ENCODE results near the gene CAMK1.

CAMK1 gene

DNA sequence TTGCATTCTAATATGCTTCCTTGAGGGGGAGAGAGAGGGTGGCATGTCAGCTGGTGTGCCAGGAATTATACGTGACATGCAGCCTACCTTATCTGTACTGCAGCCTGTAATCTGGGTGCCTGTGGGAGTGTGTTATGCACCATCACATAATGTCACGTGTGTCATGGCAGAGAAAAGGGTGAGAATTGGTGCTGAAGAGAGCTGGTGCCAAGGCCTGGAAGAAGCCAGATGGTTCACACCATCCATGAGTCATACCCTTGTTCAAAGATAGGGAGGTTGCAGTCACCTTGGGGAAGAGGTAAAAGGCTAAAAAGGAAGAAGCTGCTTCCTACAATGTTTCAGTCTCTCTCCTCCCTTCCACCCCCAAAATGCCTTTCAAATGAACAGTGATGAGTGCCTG, 32.9 kb downstream of the CAMK1 start:
- no peak for DNase-seq (ENCODE audit: low read depth)

DNA sequence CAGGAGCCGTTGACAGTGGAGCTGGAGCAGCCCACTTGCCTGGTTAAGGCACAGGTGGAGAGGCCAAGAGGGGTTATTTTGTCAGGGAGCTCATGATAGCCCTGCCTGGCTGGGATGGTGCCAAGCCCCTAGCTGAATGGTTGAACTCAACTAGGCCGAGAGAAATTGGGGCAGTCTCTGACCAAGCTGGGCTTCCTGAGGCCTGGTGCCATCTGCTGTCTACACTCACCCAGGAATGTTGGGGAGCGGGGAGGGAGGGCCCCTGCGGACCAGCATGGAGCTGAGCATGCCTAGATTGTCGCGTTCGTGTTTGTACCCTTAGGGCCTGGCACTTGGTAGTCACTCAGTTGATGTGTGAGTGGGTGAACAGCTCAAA, 37.0 kb downstream of the CAMK1 start:
- DNase-seq (ENCODE audit: low read depth) = no peak

DNA sequence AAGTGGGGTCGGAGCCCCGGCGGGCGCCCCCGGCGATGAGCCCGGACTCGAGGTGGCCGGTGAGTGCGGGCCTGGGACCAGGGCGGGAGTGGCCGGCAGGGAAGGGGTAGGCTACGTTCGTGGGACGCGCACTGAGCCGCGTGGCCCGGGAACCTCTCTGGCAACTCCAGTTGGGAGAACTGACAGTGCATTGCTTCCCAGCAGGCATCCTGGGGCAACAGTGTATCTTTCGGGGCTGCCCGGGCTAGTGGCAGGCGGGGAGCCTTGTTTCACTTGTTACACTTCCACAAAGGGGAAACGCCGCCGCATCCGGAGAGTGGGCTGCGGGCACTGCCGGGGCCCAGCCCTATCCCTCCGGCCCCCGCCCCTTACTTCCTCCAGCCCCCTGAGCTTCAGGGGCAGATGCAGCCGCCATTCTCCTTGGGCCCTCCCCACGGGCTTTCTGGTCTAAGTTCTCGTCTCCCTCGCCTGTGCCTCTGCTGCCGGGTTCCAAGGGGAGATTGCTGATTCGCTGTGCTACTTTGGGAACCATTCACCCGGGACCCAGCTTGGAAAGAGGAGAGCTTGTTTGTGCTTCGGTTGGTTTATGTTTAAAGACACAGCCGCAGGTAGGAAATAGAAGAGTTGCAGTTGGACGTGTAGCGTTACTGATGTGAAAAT, 37.5 kb downstream of the CAMK1 start:
- peak; percentile 25 for DNase-seq (ENCODE audit: low read depth)

DNA sequence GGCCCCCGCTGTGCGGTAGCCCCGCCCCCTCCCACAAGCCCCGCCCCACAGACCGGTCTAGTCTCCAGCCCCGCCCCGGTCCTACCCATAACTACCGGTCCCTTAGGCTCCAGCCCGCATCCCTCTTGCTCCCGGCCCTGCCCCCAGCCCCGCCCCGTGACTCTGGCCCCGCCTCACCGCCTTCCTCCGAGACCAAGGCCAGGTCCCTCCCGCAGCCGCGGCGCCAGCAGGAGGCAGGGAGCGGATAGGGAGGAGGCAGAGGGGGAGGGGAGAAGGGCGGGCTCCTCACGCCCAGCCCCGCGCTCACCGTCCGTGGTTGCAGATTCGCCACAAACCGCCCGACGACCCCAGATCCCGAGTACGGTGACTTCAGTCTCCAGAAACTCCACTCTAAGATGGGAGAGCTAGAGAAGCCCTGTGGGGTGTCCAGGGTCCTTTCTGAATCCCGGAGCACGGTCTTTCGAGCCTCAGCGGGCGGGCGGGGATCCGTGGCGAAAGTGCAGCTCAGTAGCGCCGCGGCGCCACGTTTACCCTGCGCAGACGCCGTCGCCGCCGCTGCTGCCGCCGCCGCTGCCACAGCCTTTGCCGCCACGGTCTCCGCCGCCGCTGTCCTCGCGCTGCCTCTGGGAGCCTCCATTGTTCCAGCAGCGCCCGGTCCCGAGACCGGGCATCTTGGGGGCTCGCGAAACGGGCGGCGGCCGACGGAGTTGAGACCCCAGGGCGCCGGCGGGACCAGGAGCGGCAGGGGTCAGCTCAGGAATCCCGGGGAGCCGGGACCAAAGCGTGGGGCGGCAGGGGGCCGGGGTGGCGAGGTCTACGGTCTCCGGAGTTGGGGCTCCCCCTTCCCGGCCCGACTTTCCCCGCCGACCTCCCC, 38.3 kb downstream of the CAMK1 start, which contains the start of gene BRPF1:
Gene BRPF1, plus strand, starts transcription at position 530 of the 874 bp plus-strand sequence. CDS start 2,406 bp downstream, outside the sequence.
- peak; percentile 98 for DNase-seq (ENCODE audit: low read depth)

DNA sequence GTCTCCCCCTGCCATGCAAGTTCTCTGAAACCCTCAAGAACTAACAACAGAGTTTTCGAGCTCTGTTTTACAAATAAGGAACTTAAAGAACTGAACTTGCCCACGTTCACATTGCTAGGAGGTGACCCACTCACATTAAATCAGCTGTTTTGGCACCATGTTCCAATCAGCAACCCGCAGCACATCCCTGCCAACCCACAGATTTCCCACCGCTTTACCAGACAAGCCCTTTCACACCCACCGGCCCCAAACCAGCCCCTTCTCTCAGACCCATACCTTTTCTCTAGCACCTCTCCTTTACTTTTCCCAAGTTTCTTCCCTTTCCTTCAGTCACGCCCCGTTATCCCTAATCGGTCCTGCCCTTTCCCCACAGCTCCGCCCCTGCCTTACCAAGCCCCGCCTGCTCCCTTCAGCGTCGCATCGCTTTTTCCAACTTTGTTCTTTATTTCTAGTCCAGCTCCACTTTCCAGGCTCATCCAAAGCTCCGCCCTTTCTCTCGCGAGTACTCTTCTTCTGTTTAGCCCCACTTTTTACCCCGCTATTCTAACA, 39.0 kb downstream of the CAMK1 start:
- no peak for DNase-seq (ENCODE audit: low read depth)

DNA sequence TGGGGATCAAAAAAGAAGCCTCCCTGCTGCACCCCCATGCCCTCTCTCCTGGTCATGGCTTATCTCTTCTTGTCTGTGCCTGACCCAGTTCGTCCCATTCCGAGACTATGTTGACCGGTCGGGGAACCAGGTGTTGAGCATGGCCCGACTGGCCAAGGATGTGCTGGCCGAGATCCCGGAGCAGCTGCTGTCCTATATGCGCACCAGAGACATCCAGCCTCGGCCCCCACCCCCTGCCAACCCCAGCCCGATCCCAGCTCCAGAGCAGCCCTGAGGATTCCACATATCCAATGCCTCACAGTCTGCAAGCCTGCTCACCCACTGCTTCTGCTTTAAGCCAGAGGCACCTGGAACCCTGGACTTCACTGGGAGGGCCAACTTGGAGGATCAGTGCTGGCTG, 40.3 kb downstream of the CAMK1 start:
- DNase-seq (ENCODE audit: low read depth) = no peak

DNA sequence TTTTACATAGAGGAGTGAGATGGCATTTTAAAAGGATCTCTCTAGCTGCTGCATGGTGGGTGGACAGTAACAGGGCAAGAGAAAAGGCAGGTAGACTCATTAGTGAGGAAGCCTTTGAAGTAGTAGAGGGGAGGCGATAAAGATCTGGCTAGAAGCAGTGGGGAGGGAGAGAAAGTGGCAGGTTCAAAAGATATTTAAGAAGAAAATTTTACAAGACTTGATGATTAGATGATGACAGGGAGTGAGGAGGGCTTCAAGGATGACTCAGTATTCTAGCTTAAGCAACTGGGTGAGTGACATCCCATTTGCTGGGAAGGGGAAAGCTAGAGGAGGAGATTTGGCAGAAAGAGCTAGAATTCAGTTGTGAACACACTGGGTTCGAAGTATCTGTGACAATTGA, 42.0 kb downstream of the CAMK1 start:
- DNase-seq (ENCODE audit: low read depth) = no peak

DNA sequence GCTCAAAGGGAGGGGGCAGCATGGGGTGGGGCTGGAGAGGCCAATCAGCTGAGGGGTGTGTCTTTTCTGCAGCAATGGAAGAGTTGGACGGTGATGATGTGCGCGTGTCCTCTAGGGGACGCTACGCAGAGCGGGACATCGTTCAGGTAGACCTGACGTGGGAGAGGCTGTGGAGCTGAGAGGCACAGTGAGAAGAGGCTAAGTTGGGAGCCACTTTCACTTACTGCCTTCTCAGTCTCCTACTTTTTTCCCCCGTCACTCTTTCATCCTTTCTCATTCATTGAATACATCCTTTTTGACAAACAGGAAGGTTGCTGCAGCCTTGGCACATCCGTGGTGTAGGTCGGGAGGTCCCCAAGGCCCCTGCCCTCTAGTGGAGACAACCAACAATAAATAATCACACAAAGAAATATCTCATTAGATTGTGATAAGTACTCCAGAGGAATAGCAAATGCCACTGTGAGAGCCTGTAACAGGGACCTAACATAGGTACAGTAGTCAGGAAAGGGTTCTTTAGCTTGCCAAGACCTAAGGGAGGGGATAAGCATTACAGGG, 42.6 kb downstream of the CAMK1 start:
- peak; percentile 38 for DNase-seq (ENCODE audit: low read depth)

DNA sequence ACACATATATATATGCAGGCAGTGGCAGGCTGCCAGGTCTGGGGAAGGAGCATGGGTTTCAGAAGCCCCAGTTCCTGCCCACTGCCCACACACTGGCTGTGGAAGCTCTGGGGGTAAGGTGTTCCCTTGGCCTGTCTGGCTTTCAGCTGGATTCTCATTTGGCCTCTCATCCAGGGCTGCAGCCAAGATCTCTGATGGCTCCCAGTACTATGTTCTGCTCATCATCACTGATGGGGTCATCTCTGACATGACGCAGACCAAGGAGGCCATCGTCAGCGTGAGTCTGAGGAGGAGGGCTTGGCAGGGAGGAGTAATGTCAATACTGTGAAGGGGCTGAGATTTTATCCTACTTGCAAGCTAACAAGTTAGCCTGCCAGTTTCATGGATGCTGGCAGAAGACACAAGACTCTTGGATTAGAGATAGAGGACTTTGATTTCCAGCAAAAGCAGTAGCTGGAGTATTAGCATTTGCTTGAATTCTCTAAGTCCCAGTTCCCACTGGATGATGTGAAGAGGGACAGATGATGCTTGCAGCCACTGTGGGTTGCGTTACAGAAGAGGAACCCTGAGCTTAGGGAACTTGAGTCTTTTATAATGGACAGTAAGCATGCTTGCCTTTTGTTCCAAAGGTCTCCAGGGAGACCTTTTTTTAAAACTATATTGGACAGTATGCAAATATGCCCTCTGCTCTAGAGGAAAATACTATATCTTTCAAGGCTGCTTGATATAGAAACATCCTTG, 43.8 kb downstream of the CAMK1 start:
- DNase-seq (ENCODE audit: low read depth) = no peak

DNA sequence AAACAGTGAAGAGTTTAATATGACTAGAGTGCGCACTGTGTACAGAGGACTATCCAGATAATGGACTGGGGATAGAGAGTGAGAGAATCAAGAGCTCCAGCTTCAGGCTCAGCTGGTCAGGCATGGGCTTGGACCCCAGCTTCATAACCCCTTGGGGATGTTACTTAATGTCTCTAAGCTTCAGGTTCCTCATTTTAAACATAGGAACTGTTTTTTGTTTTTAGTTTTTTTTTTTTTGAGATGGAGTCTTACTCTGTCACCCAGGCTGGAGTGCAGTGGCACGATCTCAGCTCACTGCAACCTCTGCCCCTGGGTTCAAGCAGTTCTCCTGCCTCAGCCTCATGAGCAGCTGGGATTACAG, 48.1 kb downstream of the CAMK1 start:
- no peak for DNase-seq (ENCODE audit: low read depth)

DNA sequence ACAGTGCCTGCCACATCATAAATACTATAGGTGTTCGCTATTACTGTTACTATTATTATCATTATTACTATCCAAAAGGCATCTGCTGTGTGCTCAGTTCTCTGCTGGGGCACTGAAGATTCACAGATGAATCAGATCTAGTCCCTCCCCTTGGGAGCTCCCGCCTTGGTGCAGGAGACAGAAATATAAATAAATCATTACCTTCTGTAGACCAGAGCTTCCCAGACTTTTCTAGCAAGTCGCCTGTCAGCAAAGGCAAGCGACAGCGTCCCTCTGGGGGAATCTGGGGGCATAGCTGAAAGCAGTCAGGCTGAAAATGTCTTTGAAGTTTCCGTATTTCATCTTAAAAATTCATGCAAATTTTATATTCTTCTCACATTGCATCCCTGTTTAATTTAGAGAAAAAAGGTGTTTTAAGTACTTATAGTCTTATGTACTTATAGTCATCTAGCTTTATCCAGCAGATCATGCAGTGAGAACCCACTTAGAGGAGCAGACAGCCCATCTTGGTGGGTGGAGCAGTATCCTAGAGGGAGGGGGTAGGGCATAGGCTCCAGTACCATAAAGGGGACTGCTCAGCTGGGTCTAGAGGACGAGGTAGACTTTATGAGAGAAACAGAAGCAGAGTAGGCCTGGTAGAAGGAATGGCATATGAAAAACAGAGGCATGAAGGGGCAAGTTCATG, 48.6 kb downstream of the CAMK1 start:
- DNase-seq (ENCODE audit: low read depth) = no peak

DNA sequence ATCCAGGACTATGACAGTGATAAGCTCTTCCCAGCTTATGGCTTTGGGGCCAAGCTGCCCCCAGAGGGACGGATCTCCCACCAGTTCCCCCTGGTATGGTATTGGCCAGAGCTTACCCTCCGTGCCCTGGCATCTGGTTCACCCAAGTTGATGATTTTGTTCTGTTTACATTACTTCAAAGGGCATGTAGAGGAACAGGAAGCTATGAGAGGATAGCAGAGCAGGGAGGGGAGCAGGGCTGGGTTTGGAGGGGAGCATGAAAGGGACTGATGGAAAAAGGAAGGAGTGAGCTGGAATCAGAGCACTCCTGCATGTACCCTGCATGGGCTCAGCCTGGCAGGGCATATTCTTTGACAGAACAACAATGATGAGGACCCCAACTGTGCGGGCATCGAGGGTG, 51.6 kb downstream of the CAMK1 start:
- no peak for DNase-seq (ENCODE audit: low read depth)

DNA sequence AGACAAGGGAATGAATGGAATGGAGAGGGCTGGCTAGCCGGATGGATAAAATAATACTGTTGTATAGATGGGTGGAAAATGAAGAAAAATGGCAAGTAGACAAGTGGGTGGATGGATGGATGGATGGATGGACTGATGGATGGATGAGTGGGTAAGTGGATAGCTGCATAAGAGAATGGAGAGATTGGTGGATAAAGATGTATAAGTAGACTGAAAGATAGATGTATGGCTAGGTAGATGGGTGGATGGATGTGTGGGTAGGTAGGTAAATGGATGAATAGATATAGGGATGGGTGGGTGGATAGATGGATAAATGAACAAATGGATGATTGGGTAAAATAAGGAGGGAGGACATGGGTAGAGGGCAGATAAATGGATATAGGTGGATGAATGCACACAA, 52.2 kb downstream of the CAMK1 start:
- DNase-seq (ENCODE audit: low read depth) = no peak

DNA sequence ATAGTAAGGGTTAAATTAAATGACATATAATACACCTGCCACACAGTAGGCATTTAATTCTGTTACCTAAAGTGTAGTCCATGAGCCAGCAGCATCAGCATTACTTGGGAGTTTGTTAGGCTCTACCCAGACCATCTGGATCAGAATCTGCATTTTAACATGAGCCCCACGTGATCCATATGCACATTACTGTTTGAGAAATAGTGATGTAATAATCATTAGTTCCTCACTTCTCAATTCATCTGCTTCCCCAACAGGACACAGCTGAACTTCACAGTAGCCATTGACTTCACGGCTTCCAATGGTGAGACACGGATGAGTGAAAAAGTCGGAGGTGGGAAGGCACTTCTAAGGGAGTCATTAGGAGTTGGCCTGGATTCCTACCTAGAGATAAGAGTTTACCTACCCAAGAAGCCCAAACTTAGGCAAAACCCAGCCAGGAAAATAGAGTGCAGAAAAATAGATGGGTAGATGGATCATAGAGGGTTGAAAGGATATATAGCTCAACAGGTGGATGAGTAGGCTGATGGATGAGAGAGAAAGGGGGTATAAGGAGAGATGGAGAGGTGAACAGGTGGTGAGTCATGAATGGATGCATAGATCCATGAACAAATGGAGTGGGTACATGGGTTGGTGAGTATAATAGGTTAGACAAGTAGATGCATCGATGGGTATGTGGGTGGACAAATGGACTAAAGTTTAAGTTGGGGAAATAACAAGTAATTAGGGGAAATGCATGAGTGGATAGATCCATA, 52.8 kb downstream of the CAMK1 start:
- DNase-seq (ENCODE audit: low read depth) = no peak

DNA sequence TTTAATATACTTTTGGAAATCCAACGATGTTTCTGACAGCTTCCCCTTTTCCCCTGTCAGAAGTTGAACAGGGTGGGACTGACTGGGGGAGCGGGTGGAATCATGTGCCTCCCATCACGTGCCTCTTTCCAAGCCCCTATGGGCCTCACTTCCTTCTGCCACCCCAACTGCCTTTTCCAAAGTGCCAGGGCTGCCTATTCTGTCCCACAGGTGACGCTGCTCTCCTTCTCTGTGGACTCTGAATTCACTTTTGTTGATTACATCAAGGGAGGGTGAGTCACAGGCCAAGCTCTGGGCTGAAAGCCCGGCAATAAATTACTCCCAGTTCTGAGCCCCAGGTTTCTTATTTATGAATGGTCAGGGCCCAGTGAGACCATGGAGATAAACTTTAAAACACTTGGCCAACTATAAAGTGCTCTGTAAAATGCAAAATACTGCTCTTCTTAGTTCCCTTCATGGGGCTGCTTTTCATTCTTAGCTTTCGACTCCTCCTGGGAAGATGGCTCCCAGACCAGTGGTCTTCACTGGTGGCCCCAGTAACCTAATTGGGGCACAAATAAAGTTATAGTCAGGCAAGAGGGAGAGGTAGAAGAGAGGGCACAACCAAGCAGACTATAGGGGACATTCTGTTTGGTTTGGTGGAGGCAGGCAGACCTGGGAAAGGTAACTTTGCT, 53.8 kb downstream of the CAMK1 start:
- no peak for DNase-seq (ENCODE audit: low read depth)

DNA sequence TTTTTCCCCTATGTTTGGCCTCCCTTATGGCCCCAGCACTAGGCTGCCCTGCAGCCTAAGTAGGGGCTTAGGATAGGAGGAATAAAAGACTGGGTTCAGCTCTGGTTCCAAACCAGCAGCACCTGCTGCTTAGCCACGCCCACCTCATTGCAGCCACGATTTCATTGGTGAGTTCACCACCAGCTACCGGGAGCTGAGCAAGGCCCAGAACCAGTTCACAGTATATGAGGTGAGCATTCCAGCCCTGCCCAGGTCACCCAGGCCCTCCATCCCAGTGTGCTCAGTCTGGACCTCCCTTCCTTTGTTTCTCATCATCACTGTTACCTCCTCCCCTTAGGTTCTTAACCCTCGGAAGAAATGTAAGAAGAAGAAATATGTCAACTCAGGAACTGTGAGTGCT, 54.6 kb downstream of the CAMK1 start:
- no peak for DNase-seq (ENCODE audit: low read depth)

DNA sequence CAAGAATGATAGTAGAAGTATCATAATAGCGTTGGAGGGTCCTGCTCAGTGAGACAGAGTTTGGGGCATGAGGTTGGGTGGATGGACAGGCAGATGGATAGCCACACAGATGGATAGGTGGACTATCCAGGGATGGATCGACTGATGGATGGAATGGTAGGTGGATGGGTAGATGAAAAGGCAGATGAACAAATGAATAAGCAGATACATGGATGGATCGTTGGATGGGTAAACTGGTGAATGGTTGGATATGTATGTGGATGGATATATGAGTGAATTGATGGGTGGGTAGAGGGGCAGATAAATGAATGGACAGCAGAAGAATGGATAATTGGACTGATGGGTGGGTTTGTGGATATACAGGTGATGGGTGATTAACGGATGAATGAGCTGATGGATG, 56.6 kb downstream of the CAMK1 start:
- no peak for DNase-seq (ENCODE audit: low read depth)

DNA sequence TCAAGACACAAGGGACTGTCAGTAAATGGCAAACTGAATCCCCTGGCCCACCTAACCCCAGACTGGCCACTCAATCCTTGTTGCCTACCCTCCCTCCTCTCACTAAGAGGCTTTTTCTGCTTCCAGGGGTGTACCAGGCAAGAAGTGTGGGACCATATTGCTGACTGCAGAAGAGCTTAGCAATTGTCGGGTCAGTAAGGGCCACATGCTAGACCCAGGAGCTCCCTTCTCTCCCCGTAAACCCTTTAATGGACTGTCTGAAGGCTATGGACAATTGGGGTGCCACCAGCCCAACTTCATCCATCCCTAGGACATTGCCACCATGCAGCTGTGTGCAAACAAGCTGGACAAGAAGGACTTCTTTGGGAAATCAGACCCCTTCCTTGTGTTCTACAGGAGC, 57.3 kb downstream of the CAMK1 start:
- no peak for DNase-seq (ENCODE audit: low read depth)

DNA sequence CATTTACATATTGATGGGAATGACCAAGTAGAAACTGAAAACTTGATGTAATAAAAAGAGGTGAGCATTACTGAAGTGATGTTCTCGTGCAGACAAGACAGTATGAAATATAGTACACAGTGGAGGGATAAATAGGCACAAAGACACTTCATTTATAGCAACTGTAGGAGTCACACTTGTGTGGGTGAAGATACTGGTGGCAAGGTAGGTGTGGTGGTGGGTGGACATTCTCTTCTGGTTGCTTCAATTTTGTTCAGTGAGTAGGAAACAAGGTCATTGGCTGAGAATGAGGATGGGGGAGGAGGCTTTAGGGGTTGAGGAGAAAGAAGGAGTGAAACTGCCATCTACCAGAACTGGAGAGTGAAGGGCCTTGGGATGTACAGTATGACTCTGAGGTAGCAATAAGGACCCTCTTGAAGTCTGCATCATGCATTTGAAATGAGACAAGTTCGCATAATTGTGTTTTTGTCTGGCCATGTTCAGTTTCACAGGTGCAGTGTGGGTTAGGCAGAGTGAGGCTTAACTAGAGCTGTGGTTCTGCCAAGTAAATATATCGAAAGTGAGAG, 59.5 kb downstream of the CAMK1 start:
- DNase-seq (ENCODE audit: low read depth) = no peak
